GM23338 (cell line): ENCODE results near the gene LINGO4. TPM values are rescaled to one million over a fixed set of nuclear protein-coding genes. Genes with fewer than 3 reads are reported as not detected.
A peak's percentile ranks its signal among the peaks of the same experiment; 100 is the strongest.

Experiments
- ATAC-seq: fragments of 200-7000 bp; cut with Tn5 transposase; 3 replicates; pipeline ENCODE4 v1.9.1; 2020
- DNase-seq: peaks from one replicate; pipeline ENCODE4 v3.0.0-alpha.2; 2015; ENCODE audit warnings: low spot score
- H2AFZ ChIP-seq: fragments of 200-600 bp; sonication (generic); 2 replicates; pipeline ENCODE4 v1.8.0; 2016; ENCODE audit warnings: antibody characterized with exemption, mild to moderate bottlenecking, moderate library complexity
- H3F3A ChIP-seq: fragments of 200-600 bp; sonication (generic); replicated peaks from 2 replicates; pipeline ENCODE4 v1.8.0; 2017; ENCODE audit warnings: antibody characterized with exemption, mixed run types, low read depth
- H3K27ac ChIP-seq: fragments of 200-600 bp; sonication (generic); 2 replicates; pipeline ENCODE4 v1.6.1; 2016; ENCODE audit warnings: low read depth
- H3K27me3 ChIP-seq: fragments of 200-600 bp; sonication (generic); 2 replicates; pipeline ENCODE4 v1.8.0; 2016; ENCODE audit warnings: mild to moderate bottlenecking, mixed run types, moderate library complexity; ENCODE audit not compliant: insufficient read depth
- H3K36me3 ChIP-seq: fragments of 200-600 bp; sonication (generic); 2 replicates; pipeline ENCODE4 v1.8.0; 2016; ENCODE audit warnings: mild to moderate bottlenecking; ENCODE audit not compliant: insufficient read depth
- H3K4me1 ChIP-seq: fragments of 200-600 bp; sonication (generic); 2 replicates; pipeline ENCODE4 v1.8.0; 2016; ENCODE audit warnings: mild to moderate bottlenecking, moderate library complexity; ENCODE audit not compliant: insufficient read depth
- H3K4me2 ChIP-seq: fragments of 200-600 bp; sonication (generic); 2 replicates; pipeline ENCODE4 v1.7.1; 2017; ENCODE audit warnings: mixed run types
- H3K4me3 ChIP-seq: fragments of 200-600 bp; sonication (generic); 2 replicates; pipeline ENCODE4 v1.6.1; 2016; ENCODE audit warnings: mixed run types
- H3K79me2 ChIP-seq: fragments of 200-600 bp; sonication (generic); replicated peaks from 2 replicates; pipeline ENCODE4 v1.8.0; 2017; ENCODE audit warnings: mild to moderate bottlenecking; ENCODE audit not compliant: insufficient read depth
- H3K9me2 ChIP-seq: fragments of 200-600 bp; sonication (generic); 2 replicates; pipeline ENCODE4 v1.8.0; 2017; ENCODE audit not compliant: insufficient read depth
- H4K20me1 ChIP-seq: fragments of 200-600 bp; sonication (generic); replicated peaks from 2 replicates; pipeline ENCODE4 v1.8.0; 2017; ENCODE audit warnings: mild to moderate bottlenecking; ENCODE audit not compliant: insufficient read depth
- H3K27ac Mint-ChIP-seq: 2 replicates; pipeline ENCODE4 v1.8.0; 2020; ENCODE audit warnings: inconsistent platforms, mild to moderate bottlenecking, moderate library complexity, mixed read lengths
- H3K27me3 Mint-ChIP-seq: 3 replicates; pipeline ENCODE4 v1.8.0; 2022; ENCODE audit warnings: low read depth, mild to moderate bottlenecking, moderate library complexity, mixed read lengths, inconsistent platforms; ENCODE audit not compliant: insufficient read depth, poor library complexity
- H3K36me3 Mint-ChIP-seq: 3 replicates; pipeline ENCODE4 v1.8.0; 2021; ENCODE audit warnings: low read depth, mild to moderate bottlenecking, inconsistent platforms, moderate library complexity, mixed read lengths
- H3K4me1 Mint-ChIP-seq: 3 replicates; pipeline ENCODE4 v1.8.0; 2020; ENCODE audit warnings: mild to moderate bottlenecking, inconsistent platforms, mixed read lengths
- H3K4me3 Mint-ChIP-seq: 3 replicates; pipeline ENCODE4 v1.8.0; 2021; ENCODE audit warnings: moderate library complexity, mild to moderate bottlenecking, inconsistent platforms, mixed read lengths
- H3K9me3 Mint-ChIP-seq: 3 replicates; pipeline ENCODE4 v1.8.0; 2020; ENCODE audit warnings: moderate library complexity, mild to moderate bottlenecking, inconsistent platforms, mixed read lengths
- CREB1 ChIP-seq: fragments of 250-450 bp; sonication (Bioruptor Pico); IDR thresholded peaks from 2 replicates; pipeline ENCODE4 v1.5.0; 2020; ENCODE audit warnings: low read depth, mild to moderate bottlenecking, moderate library complexity
- CTCF ChIP-seq, 2 experiments: fragments of 200-600 bp in 1 of 2; sonication (generic) in 1 of 2; conservative IDR thresholded peaks; 2 replicates each; pipeline versions ENCODE4 v1.5.1 to v1.6.1; 2016 to 2017; ENCODE audit warnings: antibody characterized with exemption in 2 of 2, low read depth in 2 of 2, mild to moderate bottlenecking in 2 of 2, moderate library complexity in 1 of 2
- ETS1 ChIP-seq: IDR thresholded peaks from 2 replicates; pipeline ENCODE4 v1.6.1; 2016; ENCODE audit warnings: antibody characterized with exemption
- EZH2 ChIP-seq: fragments of 200-600 bp; sonication (generic); IDR thresholded peaks from one replicate; pipeline ENCODE4 v1.8.0; 2017; ENCODE audit warnings: antibody characterized with exemption, mild to moderate bottlenecking, low read depth; ENCODE audit not compliant: unreplicated experiment
- EZH2phosphoT487 ChIP-seq: fragments of 200-600 bp; sonication (generic); IDR thresholded peaks from one replicate; pipeline ENCODE4 v1.8.1; 2018; ENCODE audit warnings: antibody characterized with exemption; ENCODE audit not compliant: unreplicated experiment
- JUNB ChIP-seq: IDR thresholded peaks from one replicate; pipeline ENCODE4 v1.6.1; 2016; ENCODE audit warnings: antibody characterized with exemption; ENCODE audit not compliant: unreplicated experiment
- NANOG ChIP-seq: IDR thresholded peaks from 2 replicates; pipeline ENCODE4 v1.6.1; 2016; ENCODE audit warnings: antibody characterized with exemption, borderline replicate concordance
- POLR2AphosphoS5 ChIP-seq: IDR thresholded peaks from 2 replicates; pipeline ENCODE4 v1.6.1; 2016; ENCODE audit warnings: antibody characterized with exemption, low read depth
- REST ChIP-seq: IDR thresholded peaks from one replicate; pipeline ENCODE4 v1.6.1; 2018; ENCODE audit warnings: antibody characterized with exemption; ENCODE audit not compliant: unreplicated experiment
- ZNF114 ChIP-seq: fragments of 250-450 bp; sonication (Bioruptor Pico); IDR thresholded peaks from 2 replicates; pipeline ENCODE4 v1.5.0; 2020; ENCODE audit warnings: mild to moderate bottlenecking, moderate library complexity
- polyA plus RNA-seq: library from polyadenylated mRNA; unstranded; fragments of >200 nt; fragmentation: Nextera tagmentation; extraction: Ambion mirVana; gene quantifications from 2 replicates; pipeline ENCODE4 v1.2.1, GENCODE V29; 2016
- total RNA-seq: library from RNA; depleted of rRNA; stranded (reverse); fragments of >200 nt; shearing (Covaris generic); gene quantifications from 2 replicates; pipeline ENCODE4 v1.2.3, GENCODE V29; 2014

The LINGO4 gene
- total and polyA plus RNA-seq, 2 experiments from 2014 or later: not detected

GRCh38 chr1:151841141-151841540, 35.9 kb upstream of the LINGO4 start:
- no peak for DNase-seq
- Histone ChIP-seq H3K4me2 (no peak overlapping the region), H3F3A (peaks cover 5% of the 10 kb centered on the region; the same call in 1 of the 2 replicates), H3K9me2 (no peaks in the 10 kb centered on the region), H3K4me3 (peak overlapping the region; percentile 84; the same call in 1 of the 2 replicates), H3K79me2 (no peaks in the 10 kb centered on the region), H3K27me3 (peaks cover 45% of the 10 kb centered on the region), H2AFZ (no peak overlapping the region), H3K4me1 (peaks cover 23% of the 10 kb centered on the region), H3K36me3 (no peaks in the 10 kb centered on the region), H4K20me1 (no peaks in the 10 kb centered on the region), H3K27ac (no peak overlapping the region)
- Mint-ChIP-seq H3K36me3 (no peaks in the 10 kb centered on the region; the same call in 2 of the 3 replicates), H3K27me3 (peaks cover 31% of the 10 kb centered on the region), H3K4me3 (peak overlapping the region; percentile 86; the same call in 1 of the 3 replicates), H3K4me1 (peaks cover 32% of the 10 kb centered on the region), H3K9me3 (peaks cover 4% of the 10 kb centered on the region; the same call in 2 of the 3 replicates), H3K27ac (no peak overlapping the region)
- TF ChIP-seq NANOG (no peak), EZH2 (no peak)
- ATAC-seq: no peak

DNA sequence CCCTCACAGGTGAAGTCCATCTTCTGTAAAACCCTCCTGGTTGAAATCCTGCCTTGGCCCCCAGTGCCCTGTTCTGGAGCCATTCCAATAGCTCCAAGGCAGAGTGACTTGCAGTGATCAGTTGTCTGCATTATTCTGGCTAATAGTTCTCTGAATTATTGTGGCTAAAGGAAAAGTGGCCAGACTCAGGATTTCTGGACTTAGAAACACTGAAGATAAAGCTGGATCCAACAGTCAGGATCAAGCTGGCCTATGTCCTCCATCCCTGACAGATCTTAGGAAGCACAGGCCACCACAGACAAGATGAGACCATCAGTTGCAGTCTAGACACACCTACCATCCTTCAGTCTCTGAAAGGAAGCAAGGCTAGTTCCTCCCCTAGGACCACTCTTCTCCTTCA, 35.2 kb upstream of the LINGO4 start:
- Mint-ChIP-seq H3K9me3 (peaks cover 4% of the 10 kb centered on the region; the same call in 2 of the 3 replicates), H3K36me3 (no peaks in the 10 kb centered on the region; the same call in 2 of the 3 replicates), H3K4me3 (peak overlapping the region; percentile 86), H3K4me1 (peaks cover 29% of the 10 kb centered on the region), H3K27me3 (peaks cover 31% of the 10 kb centered on the region), H3K27ac (0 out of 2 replicates have a peak overlapping the region, but pooled peaks have one; percentile 84)
- Histone ChIP-seq H3K9me2 (no peaks in the 10 kb centered on the region), H3K36me3 (no peaks in the 10 kb centered on the region), H3K27me3 (peaks cover 45% of the 10 kb centered on the region), H4K20me1 (no peaks in the 10 kb centered on the region), H2AFZ (peak overlapping the region; percentile 99; the same call in 1 of the 2 replicates), H3K4me3 (peak overlapping the region; percentile 84), H3K4me2 (peak overlapping the region; percentile 96), H3F3A (peaks cover 5% of the 10 kb centered on the region; the same call in 1 of the 2 replicates), H3K4me1 (peaks cover 21% of the 10 kb centered on the region), H3K27ac (peak overlapping the region; percentile 92), H3K79me2 (no peaks in the 10 kb centered on the region)
- TF ChIP-seq POLR2AphosphoS5: no peak
- no peak for TF ChIP-seq ETS1
- DNase-seq: no peak
- ATAC-seq: no peak

DNA sequence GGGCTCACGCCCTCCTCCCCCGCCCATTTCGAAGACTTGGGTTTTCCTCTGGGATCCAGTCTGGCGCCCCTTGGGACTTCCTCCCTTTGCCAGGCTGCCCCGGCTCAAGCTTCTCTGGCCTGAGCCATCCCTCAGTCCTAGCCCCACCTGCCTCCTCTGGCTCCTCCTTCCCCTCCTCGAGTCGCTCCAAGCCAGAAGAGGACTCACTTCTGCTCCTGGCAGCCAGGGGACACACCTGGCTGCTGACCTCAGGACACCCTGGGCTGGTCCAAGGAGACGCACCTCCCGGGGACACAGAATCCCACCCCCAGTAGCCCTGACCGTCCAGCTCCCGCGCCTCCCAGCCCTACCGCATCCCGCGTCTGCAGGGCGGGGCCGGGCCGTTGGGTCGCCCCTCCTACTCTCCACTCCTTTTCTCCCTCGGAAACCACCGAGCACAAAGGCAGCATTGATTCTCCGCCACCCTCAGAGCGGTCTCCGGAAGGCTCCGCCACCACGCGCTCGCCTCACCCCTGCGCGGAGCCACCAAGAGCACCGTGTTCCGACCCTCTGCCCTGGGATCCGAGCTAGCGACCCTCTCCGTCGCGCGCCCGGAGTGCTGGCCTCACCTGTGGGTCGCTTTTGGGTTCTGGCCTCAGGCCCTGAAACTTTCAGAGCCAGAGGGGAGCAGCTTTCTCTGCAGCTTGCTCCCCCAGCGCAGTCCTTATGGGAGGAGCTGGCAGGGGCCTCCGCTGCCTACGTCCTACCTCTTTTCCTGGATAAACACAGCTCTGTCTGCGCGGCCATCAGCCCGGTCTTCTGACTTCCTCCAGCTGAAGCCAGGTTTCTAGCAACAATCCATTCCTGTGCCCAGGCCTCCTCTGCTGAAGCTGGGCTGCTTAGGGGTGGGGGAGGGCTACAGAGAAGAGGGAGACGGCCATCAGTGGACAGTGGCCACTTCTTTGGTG, 34.5 kb upstream of the LINGO4 start, which contains the start of gene C2CD4D:
C2CD4D (minus strand) TSS at position 364 of the 947 bp plus-strand sequence. CDS start 831 bp downstream, outside the sequence.
- ATAC-seq (peak; percentile 74), DNase-seq (peak; percentile 89)
- no peaks in the 10 kb centered on the region for H4K20me1 ChIP-seq
- Mint-ChIP-seq H3K36me3 (no peaks in the 10 kb centered on the region; the same call in 2 of the 3 replicates), H3K9me3 (peaks cover 4% of the 10 kb centered on the region; the same call in 2 of the 3 replicates), H3K4me3 (peak within 1 kb of the TSS; percentile 86), H3K27ac (peak within 1 kb of the TSS; percentile 84), H3K27me3 (peaks cover 31% of the 10 kb centered on the region), H3K4me1 (peaks cover 26% of the 10 kb centered on the region)
- H3K9me2 ChIP-seq: no peaks in the 10 kb centered on the region
- peaks cover 21% of the 10 kb centered on the region for H3K4me1 ChIP-seq
- H3K79me2 ChIP-seq: no peaks in the 10 kb centered on the region
- peak within 1 kb of the TSS; percentile 96 for H3K4me2 ChIP-seq
- peaks cover 5% of the 10 kb centered on the region; the same call in 1 of the 2 replicates for H3F3A ChIP-seq
- peak within 1 kb of the TSS; percentile 84 for H3K4me3 ChIP-seq
- no peaks in the 10 kb centered on the region for H3K36me3 ChIP-seq
- H3K27me3 ChIP-seq: peaks cover 45% of the 10 kb centered on the region
- H3K27ac ChIP-seq: peak within 1 kb of the TSS; percentile 92
- peak within 1 kb of the TSS; percentile 99 for H2AFZ ChIP-seq
- peak; percentile 86 for TF ChIP-seq POLR2AphosphoS5
- TF ChIP-seq CTCF (conservative IDR thresholded peaks at IDR 0.05; ENCODE audit: low read depth in 2 of 2): 0 out of 4 replicates have a peak, but pooled peaks of 1 of the 2 experiments have one; percentile 14
- no peak for TF ChIP-seq REST
- TF ChIP-seq ZNF114 (CRISPR knock-in tag): no peak
- 0 out of 2 replicates have a peak, but pooled peaks have one; percentile 18 for TF ChIP-seq CREB1 (CRISPR knock-in tag)
- no peak for TF ChIP-seq JUNB
- TF ChIP-seq EZH2phosphoT487: no peak
